ENCODE data around the gene SRL.
"Not testable (repeated sequence)": the region's sequence is repeated elsewhere in the genome, so short reads cannot be mapped to it uniquely, and the experiment has no call there.

- not testable (repeated sequence) for TF ChIP-seq EZH2 (IDR thresholded peaks at IDR 0.05; ENCODE audit: insufficient read depth, poor library complexity, severe bottlenecking); EZH2phosphoT487 (IDR thresholded peaks at IDR 0.05; ENCODE audit: insufficient read depth, low read depth)
Measured at GRCh38 chr16:4211445-4212210, 30.3 kb downstream of the SRL start.

All from GM23248 (cell line).